IPS DF 6.9 (cell line): ENCODE measurements around the gene APELA.

Experiments used
- DNase-seq: peaks from one replicate; pipeline ENCODE4 v3.0.0-alpha.2; 2013; ENCODE audit warnings: low read depth, low spot score
- H3K27ac ChIP-seq: one replicate; pipeline ENCODE4 v1.5.1; 2013; ENCODE audit warnings: low read length, control low read depth
- H3K27me3 ChIP-seq: 2 replicates; pipeline ENCODE4 v1.6.1; 2013; ENCODE audit warnings: mild to moderate bottlenecking, low read length; ENCODE audit not compliant: control insufficient read depth, insufficient read depth
- H3K36me3 ChIP-seq: 2 replicates; pipeline ENCODE4 v1.6.1; 2013; ENCODE audit warnings: low read length; ENCODE audit not compliant: control insufficient read depth, insufficient read depth
- H3K4me1 ChIP-seq: 2 replicates; pipeline ENCODE4 v1.6.1; 2013; ENCODE audit warnings: low read length; ENCODE audit not compliant: control insufficient read depth, insufficient read depth
- H3K4me3 ChIP-seq: 2 replicates; pipeline ENCODE4 v1.5.1; 2013; ENCODE audit warnings: mild to moderate bottlenecking, low read length
- H3K9me3 ChIP-seq: 2 replicates; pipeline ENCODE4 v1.6.1; 2013; ENCODE audit warnings: low read length, inconsistent platforms; ENCODE audit not compliant: control insufficient read depth, insufficient read depth
- WGBS: extraction: QIAGEN DNeasy Blood & Tissue Kit; methylation state at CpG from one replicate; pipeline ENCODE4 v1.1.7; 2013; ENCODE audit warnings: mixed read lengths, missing lambda C conversion rate; ENCODE audit not compliant: insufficient read length, insufficient coverage; 5-methylcytosine and 5-hydroxymethylcytosine counted together

The APELA gene, protein sequence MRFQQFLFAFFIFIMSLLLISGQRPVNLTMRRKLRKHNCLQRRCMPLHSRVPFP

DNA sequence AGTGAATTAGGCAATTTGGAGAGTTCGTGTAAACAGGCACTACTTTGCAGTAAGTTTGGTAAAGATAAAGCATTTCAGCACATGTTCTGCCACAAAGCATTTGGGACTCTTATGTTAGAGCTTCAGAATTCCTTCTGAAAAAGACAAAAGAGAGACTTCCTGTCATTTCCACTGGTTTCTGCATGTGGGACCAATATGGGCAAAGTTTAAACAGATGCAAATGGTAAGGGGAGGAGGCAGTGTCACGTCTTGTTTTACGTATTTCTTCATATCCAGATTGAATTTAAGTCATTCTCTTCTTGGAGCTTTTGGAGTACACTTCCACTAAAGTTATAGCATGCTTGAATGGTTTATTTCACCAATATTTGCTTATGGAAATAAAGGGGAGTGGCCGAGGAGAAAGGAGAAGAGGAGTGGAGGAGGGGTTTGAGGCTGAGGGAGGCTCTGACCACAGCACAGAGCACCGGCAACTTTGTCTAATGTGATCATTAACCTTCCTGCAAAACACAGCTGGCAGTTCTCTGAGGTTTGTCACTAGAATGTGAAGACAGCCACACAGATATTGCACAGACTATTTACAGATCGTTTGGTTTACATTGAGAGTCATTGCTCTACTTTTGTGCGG is at the start of gene APELA:
TSS of gene APELA (plus strand) at position 479 of the 625 bp plus-strand sequence. CDS start 154 bp downstream, outside the sequence.
- DNase-seq, result no peak

DNA sequence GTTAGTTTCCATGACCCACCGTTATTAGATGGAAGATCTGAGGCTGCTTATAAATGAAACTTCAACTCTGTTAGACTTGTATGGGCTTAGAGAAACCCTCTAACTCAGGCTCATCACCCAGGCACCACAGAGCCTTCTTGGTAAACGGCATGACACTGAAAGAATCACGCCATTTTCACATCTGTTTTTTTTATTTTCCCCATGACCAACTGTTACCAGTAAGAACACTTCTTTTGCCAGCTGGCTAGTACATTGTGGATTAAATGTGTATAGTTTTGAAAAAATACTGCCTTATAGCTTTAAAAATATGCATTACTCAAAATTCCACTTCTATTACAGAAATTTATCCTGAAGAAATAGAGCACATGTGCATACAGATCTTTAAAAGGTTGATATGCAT is 48.0 kb upstream of the APELA start:
- no peaks in the 10 kb centered on the region for H3K4me1 ChIP-seq
- H3K9me3 ChIP-seq, result no peaks in the 10 kb centered on the region
- DNase-seq, result no peak
- H3K27me3 ChIP-seq, result no peaks in the 10 kb centered on the region
- H3K27ac ChIP-seq, result no peak overlapping the region
- H3K36me3 ChIP-seq, result no peaks in the 10 kb centered on the region
- H3K4me3 ChIP-seq, result no peak overlapping the region
- no CpG with 5 or more reads among the region's 3 CpGs for WGBS

More for the DNA sequence above, at the start of gene APELA:
- H3K36me3 ChIP-seq, result no peaks in the 10 kb centered on the region; the same call in 1 of the 2 replicates
- H3K4me3 ChIP-seq, result peak within 1 kb of the TSS; percentile 40; the same call in 1 of the 2 replicates
- no peaks in the 10 kb centered on the region for H3K27me3 ChIP-seq
- H3K9me3 ChIP-seq, result no peaks in the 10 kb centered on the region
- no peak within 1 kb of the TSS for H3K27ac ChIP-seq
- no peaks in the 10 kb centered on the region for H3K4me1 ChIP-seq
- no CpG with 5 or more reads among the region's 7 CpGs for WGBS

DNA sequence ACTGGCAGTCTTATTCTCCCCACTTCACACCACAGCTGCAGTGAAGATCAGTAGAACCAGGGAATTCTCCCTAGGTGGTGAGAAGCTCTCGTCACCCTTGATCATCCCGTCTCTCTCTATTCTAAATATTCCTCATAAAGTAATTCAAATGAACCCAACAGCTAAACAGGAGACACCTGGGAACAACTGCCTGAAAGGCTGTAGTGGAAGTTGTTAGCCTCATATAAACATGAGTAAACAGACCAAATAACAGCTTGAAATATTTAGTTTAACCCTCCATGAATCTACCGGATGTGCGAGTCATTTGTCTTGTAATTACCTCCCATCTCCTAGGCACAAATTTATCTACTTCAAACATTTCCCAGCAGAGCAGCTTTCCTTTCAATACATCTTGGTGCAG is 30.4 kb upstream of the APELA start:
- Histone ChIP-seq H3K4me3 (no peak overlapping the region), H3K9me3 (no peaks in the 10 kb centered on the region), H3K27ac (no peak overlapping the region), H3K27me3 (no peaks in the 10 kb centered on the region), H3K4me1 (no peaks in the 10 kb centered on the region; the same call in 1 of the 2 replicates), H3K36me3 (no peaks in the 10 kb centered on the region)
- no peak for DNase-seq
- WGBS, result no CpG with 5 or more reads among the region's 4 CpGs

DNA sequence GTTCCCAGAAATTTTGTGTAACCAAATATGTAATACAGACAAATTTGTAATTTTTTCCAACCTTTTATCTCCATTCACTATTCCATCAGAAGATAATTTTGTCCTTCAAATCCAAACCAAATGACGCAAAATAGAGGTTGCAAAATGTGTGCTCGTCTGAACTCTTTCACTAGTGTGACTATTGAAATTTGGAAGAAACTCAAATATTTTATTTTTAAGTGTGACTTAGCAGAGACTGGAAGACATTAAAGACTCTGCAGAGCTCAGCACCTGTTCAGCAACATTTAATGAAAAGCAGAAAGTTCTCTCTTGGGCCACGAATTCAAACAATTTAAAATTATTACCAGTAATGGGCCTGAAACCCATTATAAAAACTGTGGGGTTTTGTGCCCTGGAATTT is 30.0 kb upstream of the APELA start:
- no peak for DNase-seq
- no peaks in the 10 kb centered on the region; the same call in 1 of the 2 replicates for H3K4me1 ChIP-seq
- no peak overlapping the region for H3K27ac ChIP-seq
- no peak overlapping the region for H3K4me3 ChIP-seq
- H3K27me3 ChIP-seq, result no peaks in the 10 kb centered on the region
- H3K36me3 ChIP-seq, result no peaks in the 10 kb centered on the region
- H3K9me3 ChIP-seq, result no peaks in the 10 kb centered on the region
- WGBS, result no CpG with 5 or more reads among the region's 3 CpGs

DNA sequence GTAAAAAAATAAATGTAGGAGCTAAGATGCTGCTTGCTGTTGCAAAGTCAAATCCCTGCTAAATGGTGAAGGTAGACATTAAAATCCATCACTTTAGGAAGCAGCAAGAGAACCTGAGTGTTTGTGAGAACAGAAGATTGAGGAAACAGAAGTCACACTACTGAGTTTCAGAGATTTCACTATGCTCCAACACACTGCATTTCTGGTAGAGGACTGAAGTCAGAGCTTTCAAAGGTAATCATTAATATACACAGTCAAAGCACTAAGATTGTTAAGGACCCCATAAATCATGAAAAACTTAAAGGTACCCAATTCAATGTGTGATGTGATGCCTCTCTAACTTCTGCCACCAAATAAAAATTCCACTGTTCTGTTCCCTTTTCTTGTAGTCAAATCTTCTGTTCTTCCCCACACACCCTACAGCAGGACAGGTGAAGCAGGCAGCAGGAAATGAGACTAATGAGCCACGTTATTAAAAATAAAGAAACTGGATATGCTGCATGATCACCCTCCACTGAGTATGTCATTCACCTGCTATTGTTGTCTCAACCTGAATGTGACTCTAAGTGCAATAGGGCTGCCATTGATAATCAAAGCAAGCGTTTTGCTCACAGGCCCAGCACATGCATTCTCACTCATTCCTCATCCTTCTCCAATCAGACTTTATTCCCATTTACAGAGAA is 28.9 kb upstream of the APELA start:
- no CpG with 5 or more reads among the region's 2 CpGs for WGBS
- no peaks in the 10 kb centered on the region for H3K27me3 ChIP-seq
- no peaks in the 10 kb centered on the region; the same call in 1 of the 2 replicates for H3K4me1 ChIP-seq
- H3K27ac ChIP-seq, result no peak overlapping the region
- no peaks in the 10 kb centered on the region for H3K36me3 ChIP-seq
- no peak overlapping the region for H3K4me3 ChIP-seq
- H3K9me3 ChIP-seq, result no peaks in the 10 kb centered on the region
- no peak for DNase-seq

DNA sequence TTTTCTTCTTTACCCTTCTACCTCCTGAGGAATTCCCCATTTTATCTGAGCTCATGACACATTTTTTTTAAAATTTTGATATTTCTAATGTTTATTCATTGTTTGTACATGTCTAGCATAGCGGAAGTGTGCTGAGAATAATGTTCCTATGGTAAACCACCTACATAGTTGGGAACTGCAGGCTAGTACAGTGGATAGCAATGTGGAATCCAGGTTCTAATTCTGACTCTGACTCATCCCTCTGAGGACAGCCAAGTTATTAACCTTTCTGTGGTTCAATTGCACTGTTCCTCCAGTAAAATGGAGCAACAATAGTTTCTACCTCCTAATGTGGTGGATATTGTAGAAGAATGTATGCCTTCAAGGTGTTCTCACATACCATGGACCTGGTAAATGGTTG is 20.6 kb upstream of the APELA start:
- H3K27ac ChIP-seq, result no peak overlapping the region
- H3K36me3 ChIP-seq, result no peaks in the 10 kb centered on the region
- H3K9me3 ChIP-seq, result no peaks in the 10 kb centered on the region
- H3K27me3 ChIP-seq, result no peaks in the 10 kb centered on the region
- no peak for DNase-seq
- no peaks in the 10 kb centered on the region for H3K4me1 ChIP-seq
- no CpG with 5 or more reads among the region's 1 CpG for WGBS
- H3K4me3 ChIP-seq, result no peak overlapping the region

DNA sequence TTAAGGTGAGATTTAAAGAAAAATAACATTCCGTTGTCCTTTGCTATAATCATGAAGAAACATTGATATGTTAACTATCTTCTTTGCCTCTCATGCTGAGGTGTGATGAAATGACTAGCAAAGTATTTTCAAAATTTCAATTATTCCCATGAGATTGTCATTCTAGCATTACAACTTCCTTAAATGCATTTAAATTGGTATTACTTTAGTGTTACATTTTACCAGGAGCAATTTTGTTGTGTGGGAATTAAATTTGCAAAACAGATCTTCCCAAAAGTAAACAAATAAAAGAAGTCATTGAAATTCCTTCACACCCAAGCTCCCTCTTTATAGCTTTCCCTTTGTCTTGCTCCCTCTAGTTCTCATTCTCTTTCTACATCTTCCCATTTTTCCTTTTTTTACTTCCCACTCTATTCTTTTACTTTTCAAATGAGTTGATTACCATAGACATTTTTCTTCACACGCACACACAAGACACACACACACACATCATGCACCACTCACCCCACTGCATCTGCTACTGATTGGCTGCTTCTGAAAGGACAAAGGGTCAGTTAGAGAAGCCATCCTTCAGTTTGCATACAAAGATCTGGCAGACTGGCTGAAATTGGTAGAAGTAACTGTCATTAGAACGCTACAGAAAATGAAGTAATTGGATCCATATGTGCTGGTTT is 10.0 kb upstream of the APELA start:
- 100% methylated on average over 1 of the region's 3 CpGs for WGBS
- Histone ChIP-seq H3K27me3 (no peaks in the 10 kb centered on the region), H3K9me3 (no peaks in the 10 kb centered on the region), H3K36me3 (no peaks in the 10 kb centered on the region), H3K27ac (no peak overlapping the region), H3K4me1 (peaks cover 1% of the 10 kb centered on the region; the same call in 1 of the 2 replicates), H3K4me3 (no peak overlapping the region)
- DNase-seq, result peak; percentile 73

DNA sequence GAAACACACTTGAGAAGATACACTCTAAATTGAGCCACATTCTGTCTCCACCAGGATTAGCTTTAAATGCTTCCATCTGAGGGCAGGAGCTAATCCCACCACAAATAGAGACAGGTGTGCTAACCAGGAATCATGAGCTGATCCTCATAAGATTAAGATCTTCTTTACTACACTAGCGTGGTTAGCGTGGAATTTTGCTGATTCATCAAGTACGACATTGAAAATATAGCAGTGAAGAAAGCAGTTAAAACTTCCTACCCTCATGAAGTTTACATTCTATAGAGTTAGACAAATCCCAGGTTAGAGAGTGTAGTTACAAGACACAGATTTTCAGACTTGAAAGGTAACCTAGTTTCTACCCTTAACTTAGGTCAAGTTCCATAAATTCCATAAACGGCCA is 5.3 kb upstream of the APELA start:
- Histone ChIP-seq H3K9me3 (no peaks in the 10 kb centered on the region), H3K27ac (no peak overlapping the region), H3K4me3 (no peak overlapping the region), H3K4me1 (peaks cover 1% of the 10 kb centered on the region; the same call in 1 of the 2 replicates), H3K36me3 (no peaks in the 10 kb centered on the region), H3K27me3 (no peaks in the 10 kb centered on the region)
- WGBS, result no CpG with 5 or more reads among the region's 4 CpGs
- DNase-seq, result no peak

DNA sequence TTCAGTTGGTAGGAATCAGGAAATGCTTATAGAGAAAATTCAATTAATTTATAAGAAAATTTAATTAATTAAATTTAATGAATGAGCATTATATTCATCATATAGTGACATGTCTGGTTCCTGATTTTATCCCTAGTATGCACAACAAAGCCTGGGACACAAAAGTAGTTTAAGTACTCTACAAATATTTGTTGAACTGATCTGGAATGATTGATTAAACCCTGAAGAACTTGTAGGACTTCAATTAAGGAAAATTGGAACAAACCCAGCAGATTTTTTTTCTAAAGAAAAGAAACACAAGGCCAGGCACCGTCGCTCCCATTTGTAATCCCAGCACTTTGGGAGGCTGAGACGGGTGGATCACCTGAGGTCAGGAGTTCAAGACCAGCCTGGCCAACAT is 4.5 kb upstream of the APELA start:
- Histone ChIP-seq H3K36me3 (no peaks in the 10 kb centered on the region), H3K9me3 (no peaks in the 10 kb centered on the region), H3K27me3 (no peaks in the 10 kb centered on the region)

DNA sequence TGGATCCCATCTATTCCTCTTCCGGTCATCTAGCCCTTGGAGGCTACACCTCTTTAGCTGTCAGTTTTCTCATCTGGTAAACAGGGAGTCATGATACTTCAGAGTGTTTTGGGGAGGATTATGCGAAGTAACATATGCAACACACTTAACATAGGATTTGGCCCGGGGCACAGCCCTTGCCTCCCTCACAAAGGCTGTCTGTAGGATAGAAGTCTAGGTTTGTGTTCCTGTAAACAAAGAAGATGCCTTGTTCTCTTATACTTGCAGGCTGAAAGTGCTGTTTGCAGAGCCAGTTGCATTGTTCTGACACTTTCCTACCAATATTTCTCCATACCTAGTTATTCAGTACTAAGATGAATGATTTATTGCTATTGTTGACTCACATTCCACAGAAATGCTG is 2.2 kb upstream of the APELA start:
- no peak overlapping the region for H3K4me3 ChIP-seq
- DNase-seq, result no peak
- WGBS, result no CpG with 5 or more reads among the region's 3 CpGs
- no peak overlapping the region for H3K27ac ChIP-seq
- H3K4me1 ChIP-seq, result no peaks in the 10 kb centered on the region
- H3K9me3 ChIP-seq, result no peaks in the 10 kb centered on the region
- no peaks in the 10 kb centered on the region; the same call in 1 of the 2 replicates for H3K36me3 ChIP-seq
- no peaks in the 10 kb centered on the region for H3K27me3 ChIP-seq

More for the DNA sequence above, 4.5 kb upstream of the APELA start:
- no peaks in the 10 kb centered on the region for H3K4me1 ChIP-seq
- no peak overlapping the region for H3K27ac ChIP-seq
- no CpG with 5 or more reads among the region's 3 CpGs for WGBS
- no peak for DNase-seq
- H3K4me3 ChIP-seq, result no peak overlapping the region
